Measurements from ENCODE around the gene ZNF326.

DNA sequence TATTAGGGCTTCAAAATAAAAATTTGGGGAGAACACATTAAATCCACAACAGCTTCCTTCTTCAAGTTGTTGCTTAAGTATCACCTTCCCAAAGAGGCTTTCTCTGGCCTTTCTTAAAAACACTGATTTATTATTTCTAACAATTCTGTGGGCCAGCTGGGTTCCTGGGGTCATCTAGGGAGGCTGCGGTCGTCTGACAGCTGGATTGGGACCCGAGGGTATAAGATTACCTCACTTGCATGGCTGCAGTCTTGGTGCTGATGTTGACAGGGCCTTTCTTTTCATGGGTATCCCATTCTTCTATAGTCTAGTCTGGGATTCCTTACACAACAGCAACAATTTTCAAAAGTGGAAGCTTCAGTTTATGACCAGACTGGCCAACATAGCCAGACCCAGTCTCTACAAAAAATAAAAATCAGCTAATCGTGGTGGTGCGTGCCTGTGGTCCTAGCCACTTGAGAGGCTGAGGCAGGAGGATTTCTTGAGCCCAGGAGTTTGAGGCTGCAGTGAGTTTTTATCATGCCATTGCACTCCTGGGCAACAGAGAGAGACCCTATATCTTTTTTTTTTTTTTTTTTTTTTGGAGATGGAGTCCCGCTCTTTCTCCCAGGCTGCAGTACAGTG is 46.1 kb upstream of the ZNF326 start:
- no peak for TF ChIP-seq POLR2A (IDR thresholded peaks at IDR 0.05; ENCODE audit: low read depth)
- TF ChIP-seq, protein P1, sequence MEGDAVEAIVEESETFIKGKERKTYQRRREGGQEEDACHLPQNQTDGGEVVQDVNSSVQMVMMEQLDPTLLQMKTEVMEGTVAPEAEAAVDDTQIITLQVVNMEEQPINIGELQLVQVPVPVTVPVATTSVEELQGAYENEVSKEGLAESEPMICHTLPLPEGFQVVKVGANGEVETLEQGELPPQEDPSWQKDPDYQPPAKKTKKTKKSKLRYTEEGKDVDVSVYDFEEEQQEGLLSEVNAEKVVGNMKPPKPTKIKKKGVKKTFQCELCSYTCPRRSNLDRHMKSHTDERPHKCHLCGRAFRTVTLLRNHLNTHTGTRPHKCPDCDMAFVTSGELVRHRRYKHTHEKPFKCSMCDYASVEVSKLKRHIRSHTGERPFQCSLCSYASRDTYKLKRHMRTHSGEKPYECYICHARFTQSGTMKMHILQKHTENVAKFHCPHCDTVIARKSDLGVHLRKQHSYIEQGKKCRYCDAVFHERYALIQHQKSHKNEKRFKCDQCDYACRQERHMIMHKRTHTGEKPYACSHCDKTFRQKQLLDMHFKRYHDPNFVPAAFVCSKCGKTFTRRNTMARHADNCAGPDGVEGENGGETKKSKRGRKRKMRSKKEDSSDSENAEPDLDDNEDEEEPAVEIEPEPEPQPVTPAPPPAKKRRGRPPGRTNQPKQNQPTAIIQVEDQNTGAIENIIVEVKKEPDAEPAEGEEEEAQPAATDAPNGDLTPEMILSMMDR (IDR thresholded peaks at IDR 0.05): no peak
- no peak for TF ChIP-seq POLR2AphosphoS5 (IDR thresholded peaks at IDR 0.05)
- TF ChIP-seq EP300 (IDR thresholded peaks at IDR 0.05): no peak
